Breast epithelium (tissue), 3 donors: Measurements from ENCODE around the gene TINAGL1.

Experiments
- POLR2A ChIP-seq: fragments of 450-650 bp; IDR thresholded peaks from one replicate; pipeline ENCODE4 v1.6.1; 2016; ENCODE audit warnings: antibody characterized with exemption, mild to moderate bottlenecking, moderate library complexity
- POLR2AphosphoS5 ChIP-seq, 3 donors: sonication (generic); formaldehyde crosslinking; IDR thresholded peaks; one replicate each; pipeline ENCODE4 v1.6.1; 2017; ENCODE audit warnings: antibody characterized with exemption in 3 of 3
- TF ChIP-seq, protein P1 (sequence below), 3 donors: fragments of 450-650 bp; IDR thresholded peaks; one replicate each; pipeline ENCODE4 v1.5.1; 2016 to 2017; ENCODE audit warnings: antibody characterized with exemption in 3 of 3, mild to moderate bottlenecking in 3 of 3, moderate library complexity in 3 of 3

DNA sequence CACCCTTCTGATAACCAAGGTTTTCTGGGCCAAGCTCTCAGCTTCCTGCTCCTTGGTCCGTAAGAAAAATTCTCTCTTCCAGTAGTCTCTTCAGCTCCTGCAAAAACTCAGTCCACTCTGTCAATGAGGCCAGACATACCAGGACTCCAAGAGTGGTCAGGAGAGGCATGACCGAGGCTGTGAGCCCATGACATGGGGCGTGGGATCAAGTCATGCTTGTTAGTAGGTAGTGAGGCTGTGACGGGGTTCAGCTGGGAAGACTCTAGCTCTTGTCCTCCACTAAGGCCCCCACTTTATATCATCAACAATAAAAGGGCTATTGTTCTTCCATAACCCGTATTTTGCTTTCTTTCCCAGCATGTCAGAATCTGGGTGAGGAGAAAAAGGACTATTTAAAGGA, 31.0 kb downstream of the TINAGL1 start:
- TF ChIP-seq POLR2A: no peak
- TF ChIP-seq, protein P1, sequence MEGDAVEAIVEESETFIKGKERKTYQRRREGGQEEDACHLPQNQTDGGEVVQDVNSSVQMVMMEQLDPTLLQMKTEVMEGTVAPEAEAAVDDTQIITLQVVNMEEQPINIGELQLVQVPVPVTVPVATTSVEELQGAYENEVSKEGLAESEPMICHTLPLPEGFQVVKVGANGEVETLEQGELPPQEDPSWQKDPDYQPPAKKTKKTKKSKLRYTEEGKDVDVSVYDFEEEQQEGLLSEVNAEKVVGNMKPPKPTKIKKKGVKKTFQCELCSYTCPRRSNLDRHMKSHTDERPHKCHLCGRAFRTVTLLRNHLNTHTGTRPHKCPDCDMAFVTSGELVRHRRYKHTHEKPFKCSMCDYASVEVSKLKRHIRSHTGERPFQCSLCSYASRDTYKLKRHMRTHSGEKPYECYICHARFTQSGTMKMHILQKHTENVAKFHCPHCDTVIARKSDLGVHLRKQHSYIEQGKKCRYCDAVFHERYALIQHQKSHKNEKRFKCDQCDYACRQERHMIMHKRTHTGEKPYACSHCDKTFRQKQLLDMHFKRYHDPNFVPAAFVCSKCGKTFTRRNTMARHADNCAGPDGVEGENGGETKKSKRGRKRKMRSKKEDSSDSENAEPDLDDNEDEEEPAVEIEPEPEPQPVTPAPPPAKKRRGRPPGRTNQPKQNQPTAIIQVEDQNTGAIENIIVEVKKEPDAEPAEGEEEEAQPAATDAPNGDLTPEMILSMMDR (IDR thresholded peaks at IDR 0.05): no peak
- TF ChIP-seq POLR2AphosphoS5 (IDR thresholded peaks at IDR 0.05): no peak
